Activated naive CD8-positive, alpha-beta T cell (primary cell): Measurements from ENCODE around the gene RPRD1A.
A peak's percentile ranks its signal among the peaks of the same experiment; 100 is the strongest.

ENCODE experiments used
- H3K27ac Mint-ChIP-seq: one replicate; pipeline ENCODE4 v1.8.0; 2021; ENCODE audit warnings: mixed read lengths
- H3K27me3 Mint-ChIP-seq: one replicate; pipeline ENCODE4 v1.8.0; 2021; ENCODE audit warnings: mixed read lengths
- H3K36me3 Mint-ChIP-seq: one replicate; pipeline ENCODE4 v1.8.0; 2021; ENCODE audit warnings: mixed read lengths
- H3K4me1 Mint-ChIP-seq: one replicate; pipeline ENCODE4 v1.8.0; 2021; ENCODE audit warnings: low read depth, mixed read lengths
- H3K4me3 Mint-ChIP-seq: one replicate; pipeline ENCODE4 v1.8.0; 2021; ENCODE audit warnings: mild to moderate bottlenecking, mixed read lengths
- H3K9me3 Mint-ChIP-seq: one replicate; pipeline ENCODE4 v1.8.0; 2021; ENCODE audit warnings: low read depth, mixed read lengths

RPRD1A gene

DNA sequence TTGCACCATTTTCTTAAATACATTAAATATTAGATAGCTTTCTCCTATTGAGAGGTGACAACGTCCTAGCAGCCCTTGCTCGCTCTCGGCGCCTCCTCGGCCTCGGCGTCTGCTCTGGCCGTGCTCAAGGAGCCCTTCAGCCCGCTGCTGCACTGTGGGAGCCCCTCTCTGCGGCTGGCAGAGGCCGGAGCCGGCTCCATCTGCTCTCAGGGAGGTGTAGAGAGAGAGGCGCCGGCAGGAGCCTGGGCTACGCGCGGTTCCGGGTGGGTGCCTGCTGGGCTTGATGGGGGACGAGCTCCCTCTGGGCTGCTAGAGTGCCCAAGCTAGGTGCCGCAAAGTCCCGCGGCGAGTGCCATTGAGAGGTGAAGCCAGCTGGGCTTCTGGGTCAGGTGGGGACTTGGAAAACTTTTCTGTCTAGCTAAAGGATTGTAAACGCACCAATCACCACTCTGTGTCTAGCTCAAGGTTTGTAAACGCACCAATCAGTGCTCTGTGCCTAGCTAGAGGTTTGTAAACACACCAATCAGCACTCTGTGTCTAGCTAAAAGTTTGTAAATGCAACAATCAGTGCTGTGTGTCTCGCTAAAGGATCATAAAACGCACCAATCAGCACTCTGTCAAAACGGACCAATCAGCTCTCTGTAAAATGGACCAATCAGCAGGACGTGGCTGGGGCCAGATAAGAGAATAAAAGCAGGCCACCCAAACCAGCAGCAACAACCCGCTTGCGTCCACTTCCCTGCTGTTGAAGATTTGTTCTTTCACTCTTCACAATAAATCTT, 3.1 kb downstream of the RPRD1A start:
- peaks cover 8% of the 10 kb centered on the region for H3K36me3 Mint-ChIP-seq
- H3K4me1 Mint-ChIP-seq = peaks cover 54% of the 10 kb centered on the region
- no peaks in the 10 kb centered on the region for H3K9me3 Mint-ChIP-seq
- peak overlapping the region; percentile 57 for H3K4me3 Mint-ChIP-seq
- no peak overlapping the region for H3K27ac Mint-ChIP-seq
- no peaks in the 10 kb centered on the region for H3K27me3 Mint-ChIP-seq

DNA sequence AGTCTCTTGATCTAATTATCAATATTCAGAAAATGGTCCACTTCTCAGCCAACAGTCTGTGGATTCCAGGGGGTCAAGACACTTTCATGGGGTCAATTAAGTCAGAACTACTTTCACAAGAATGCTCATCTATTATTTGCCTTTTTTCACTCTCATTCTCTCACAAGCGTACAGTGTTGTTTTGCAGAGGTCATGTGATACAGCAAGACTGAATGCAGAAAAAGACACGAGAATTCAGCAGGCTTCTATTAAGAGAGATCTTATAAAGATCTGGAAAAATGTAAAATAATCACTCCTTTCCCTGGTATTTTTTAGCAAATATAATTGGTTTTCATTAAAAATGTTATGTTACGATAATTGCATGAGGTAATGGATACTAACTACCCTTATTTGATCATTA, 8.7 kb downstream of the RPRD1A start:
- Mint-ChIP-seq H3K4me1 (peaks cover 49% of the 10 kb centered on the region), H3K9me3 (no peaks in the 10 kb centered on the region), H3K36me3 (peaks cover 3% of the 10 kb centered on the region), H3K27me3 (no peaks in the 10 kb centered on the region), H3K4me3 (no peak overlapping the region), H3K27ac (no peak overlapping the region)

DNA sequence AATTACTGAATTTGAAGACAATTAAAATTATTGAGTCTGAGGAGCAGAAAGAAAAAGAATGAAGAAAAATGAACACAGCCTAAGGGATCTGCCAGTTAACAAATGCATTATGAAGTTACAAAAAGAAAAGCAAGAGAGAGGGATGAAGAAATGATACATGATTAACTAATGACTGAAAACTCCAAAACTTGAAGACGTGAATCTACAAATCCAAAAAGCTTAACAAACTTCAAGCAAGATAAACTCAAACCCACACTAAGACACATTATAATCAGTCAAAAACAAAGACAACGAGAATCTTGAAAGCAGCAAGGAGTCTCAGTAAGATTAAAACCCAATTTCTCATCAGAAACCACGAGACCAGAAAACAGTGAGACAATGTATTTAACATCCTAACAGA, 15.6 kb downstream of the RPRD1A start:
- no peak overlapping the region for H3K27ac Mint-ChIP-seq
- no peak overlapping the region for H3K4me3 Mint-ChIP-seq
- peaks cover 34% of the 10 kb centered on the region for H3K36me3 Mint-ChIP-seq
- H3K9me3 Mint-ChIP-seq = peaks cover 5% of the 10 kb centered on the region
- peaks cover 44% of the 10 kb centered on the region for H3K4me1 Mint-ChIP-seq
- H3K27me3 Mint-ChIP-seq = no peaks in the 10 kb centered on the region

DNA sequence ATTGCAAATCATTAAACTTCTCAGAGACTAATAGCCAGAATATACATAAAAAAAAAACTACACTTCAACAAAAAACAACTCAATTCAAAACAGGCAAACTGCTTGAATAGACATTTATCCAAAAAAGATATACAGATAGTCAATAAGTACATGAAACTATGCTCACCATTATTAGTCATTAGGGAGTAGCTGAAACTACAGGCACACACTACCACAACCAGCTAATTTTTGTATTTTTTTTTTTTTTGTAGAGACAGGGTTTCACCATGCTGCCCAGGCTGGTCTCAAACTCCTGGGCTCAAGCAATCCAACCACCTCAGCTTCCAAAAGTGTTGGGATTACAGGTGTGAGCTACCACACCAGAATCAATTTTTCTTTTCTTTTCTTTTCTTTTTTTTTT, 16.9 kb downstream of the RPRD1A start:
- no peaks in the 10 kb centered on the region for H3K27me3 Mint-ChIP-seq
- H3K4me1 Mint-ChIP-seq = peaks cover 50% of the 10 kb centered on the region
- peaks cover 32% of the 10 kb centered on the region for H3K36me3 Mint-ChIP-seq
- peaks cover 5% of the 10 kb centered on the region for H3K9me3 Mint-ChIP-seq
- H3K4me3 Mint-ChIP-seq = no peak overlapping the region
- H3K27ac Mint-ChIP-seq = no peak overlapping the region

DNA sequence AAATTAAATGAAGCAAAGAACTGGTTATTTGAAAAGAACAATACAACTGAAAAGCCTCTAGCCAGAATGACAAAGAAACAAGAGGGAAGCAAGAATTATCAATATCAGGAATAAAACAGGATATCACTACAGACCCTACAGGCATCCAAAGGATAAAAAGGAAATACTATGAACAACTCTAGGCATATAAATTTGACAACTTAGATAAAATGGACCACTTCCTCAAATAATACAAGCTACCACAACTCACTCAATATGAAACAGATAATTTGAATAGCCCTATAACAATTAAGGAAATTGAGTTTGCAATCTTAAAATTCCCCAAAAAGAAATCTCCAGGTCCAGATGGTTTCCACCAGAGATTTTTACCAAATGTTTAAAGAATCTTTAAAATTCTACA, 19.8 kb downstream of the RPRD1A start:
- Mint-ChIP-seq H3K27me3 (no peaks in the 10 kb centered on the region), H3K36me3 (peaks cover 22% of the 10 kb centered on the region), H3K4me1 (peaks cover 51% of the 10 kb centered on the region), H3K4me3 (no peak overlapping the region), H3K9me3 (peaks cover 5% of the 10 kb centered on the region), H3K27ac (no peak overlapping the region)

DNA sequence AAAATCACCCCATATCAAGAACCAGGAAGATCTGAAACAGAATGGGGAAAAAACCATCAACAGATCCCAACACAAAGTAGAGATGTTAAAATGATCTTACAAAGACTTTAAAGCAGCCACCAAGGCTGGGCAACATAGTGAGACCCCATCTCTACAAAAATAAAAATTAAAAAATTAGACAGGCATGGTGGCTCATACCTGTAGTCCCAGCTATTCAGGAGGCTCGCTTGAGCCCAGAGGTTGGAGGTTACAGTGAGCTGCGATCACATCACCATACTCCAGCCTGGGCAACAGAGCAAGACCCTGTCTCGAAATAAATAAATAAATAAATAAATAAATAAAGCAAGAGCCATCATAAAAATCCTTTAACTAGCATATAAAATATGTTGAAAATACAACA, 20.5 kb downstream of the RPRD1A start:
- peaks cover 5% of the 10 kb centered on the region for H3K9me3 Mint-ChIP-seq
- no peaks in the 10 kb centered on the region for H3K27me3 Mint-ChIP-seq
- H3K27ac Mint-ChIP-seq = no peak overlapping the region
- peaks cover 18% of the 10 kb centered on the region for H3K36me3 Mint-ChIP-seq
- peaks cover 57% of the 10 kb centered on the region for H3K4me1 Mint-ChIP-seq
- H3K4me3 Mint-ChIP-seq = no peak overlapping the region

DNA sequence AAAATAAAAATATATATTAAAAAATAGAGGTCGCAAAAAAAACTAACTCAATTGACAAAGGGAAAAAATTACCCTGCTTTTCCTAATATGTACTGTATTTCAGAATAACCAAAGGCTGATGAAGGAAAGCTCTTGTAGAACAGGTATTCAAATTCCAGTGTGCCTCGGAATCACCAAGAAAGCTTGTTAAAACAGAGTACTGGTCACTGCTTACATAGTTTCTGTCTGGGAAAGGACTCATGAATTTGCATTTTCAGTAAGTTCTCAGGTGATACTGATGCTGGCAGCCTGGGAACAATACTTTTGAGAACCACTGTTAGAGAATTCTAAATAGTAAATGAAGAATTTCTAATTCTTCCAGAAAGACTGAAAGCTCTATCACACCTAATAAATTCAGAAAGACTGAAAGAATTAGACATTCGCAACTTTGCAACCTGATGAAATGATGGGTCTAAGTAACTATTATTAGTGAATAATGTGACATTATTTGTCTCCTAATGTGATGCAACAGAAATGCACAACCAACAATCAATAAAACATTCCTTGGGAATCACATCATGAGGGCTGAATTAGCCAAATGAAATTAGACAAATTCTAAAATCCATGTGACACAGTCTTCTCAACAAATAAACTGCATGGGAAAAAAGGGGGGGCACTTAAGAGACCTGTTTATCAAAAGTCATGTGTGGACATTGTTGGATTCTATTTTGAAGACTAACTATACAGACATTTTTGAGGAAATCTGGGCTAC, 21.9 kb downstream of the RPRD1A start:
- Mint-ChIP-seq H3K27ac (no peak overlapping the region), H3K9me3 (no peaks in the 10 kb centered on the region), H3K36me3 (peaks cover 15% of the 10 kb centered on the region), H3K4me3 (no peak overlapping the region), H3K4me1 (peaks cover 63% of the 10 kb centered on the region), H3K27me3 (no peaks in the 10 kb centered on the region)

DNA sequence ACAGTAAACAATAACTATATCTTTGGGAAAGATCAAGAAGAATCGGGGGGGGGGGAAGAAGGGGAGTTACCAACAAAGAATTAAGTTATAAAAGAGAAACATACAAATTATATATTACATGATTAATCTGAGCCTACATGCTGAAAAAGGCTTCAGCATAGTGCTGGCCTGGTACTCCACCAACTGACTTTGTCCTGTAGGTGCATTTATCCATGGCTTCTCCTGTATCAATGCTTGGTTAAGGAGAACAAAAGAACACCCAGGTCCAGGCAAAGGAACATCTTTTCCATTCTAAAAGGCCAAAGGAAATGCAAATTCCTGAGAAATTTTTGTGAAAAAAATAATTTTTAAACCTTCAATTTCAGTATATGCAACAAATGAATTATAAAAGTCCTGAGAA, 24.2 kb downstream of the RPRD1A start:
- H3K4me1 Mint-ChIP-seq = peaks cover 61% of the 10 kb centered on the region
- peaks cover 7% of the 10 kb centered on the region for H3K9me3 Mint-ChIP-seq
- H3K27me3 Mint-ChIP-seq = no peaks in the 10 kb centered on the region
- no peak overlapping the region for H3K4me3 Mint-ChIP-seq
- H3K36me3 Mint-ChIP-seq = peaks cover 20% of the 10 kb centered on the region
- no peak overlapping the region for H3K27ac Mint-ChIP-seq

DNA sequence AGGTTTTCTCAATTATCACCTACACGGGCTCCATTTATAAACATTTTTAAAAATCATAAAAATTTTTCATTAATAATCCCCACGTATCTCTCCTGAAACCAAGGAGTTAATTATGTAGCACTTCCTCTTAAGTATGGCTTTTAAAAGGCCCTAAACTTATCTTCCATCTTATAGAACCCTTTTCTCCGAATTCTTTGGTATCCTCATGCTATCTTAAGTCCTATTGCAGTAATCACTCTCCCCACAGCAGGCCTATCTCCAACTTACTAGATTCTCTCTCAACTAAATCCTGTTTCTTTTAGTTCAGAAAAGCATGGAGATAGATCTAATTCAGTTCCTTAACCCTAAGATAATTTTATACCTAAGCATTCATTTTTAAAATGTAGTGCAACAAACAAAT, 26.2 kb downstream of the RPRD1A start:
- no peak overlapping the region for H3K27ac Mint-ChIP-seq
- H3K9me3 Mint-ChIP-seq = peaks cover 11% of the 10 kb centered on the region
- peaks cover 20% of the 10 kb centered on the region for H3K36me3 Mint-ChIP-seq
- no peaks in the 10 kb centered on the region for H3K27me3 Mint-ChIP-seq
- H3K4me3 Mint-ChIP-seq = no peak overlapping the region
- peaks cover 59% of the 10 kb centered on the region for H3K4me1 Mint-ChIP-seq

DNA sequence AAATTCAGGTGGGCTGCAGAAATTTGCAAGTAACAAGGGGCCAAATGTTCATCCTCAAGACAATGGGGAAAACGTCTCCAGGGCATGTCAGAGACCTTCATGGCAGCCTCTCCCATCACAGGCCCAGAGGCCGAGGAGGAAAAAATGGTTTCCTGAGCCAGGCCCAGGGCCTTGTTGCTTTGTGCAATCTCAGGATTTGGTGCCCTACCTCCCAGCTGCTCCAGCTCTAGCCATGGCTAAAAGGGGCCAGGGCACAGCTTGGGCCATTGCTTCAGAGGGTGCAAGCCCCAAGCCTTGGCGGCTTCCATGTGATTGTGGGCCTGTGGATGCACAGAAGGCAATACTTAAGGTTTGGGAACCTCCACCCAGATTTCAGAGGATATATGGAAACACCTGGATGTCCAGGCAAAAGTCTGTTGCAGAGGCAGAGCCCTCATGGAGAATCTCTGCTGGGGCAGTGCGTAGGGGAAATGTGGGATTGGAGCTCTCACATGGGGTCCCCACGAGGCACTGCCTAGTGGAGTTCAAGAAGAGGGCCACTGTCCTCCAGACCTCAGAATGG, 29.2 kb downstream of the RPRD1A start:
- no peak overlapping the region for H3K27ac Mint-ChIP-seq
- H3K36me3 Mint-ChIP-seq = peaks cover 20% of the 10 kb centered on the region
- no peak overlapping the region for H3K4me3 Mint-ChIP-seq
- H3K27me3 Mint-ChIP-seq = no peaks in the 10 kb centered on the region
- H3K9me3 Mint-ChIP-seq = peaks cover 11% of the 10 kb centered on the region
- H3K4me1 Mint-ChIP-seq = peaks cover 62% of the 10 kb centered on the region

DNA sequence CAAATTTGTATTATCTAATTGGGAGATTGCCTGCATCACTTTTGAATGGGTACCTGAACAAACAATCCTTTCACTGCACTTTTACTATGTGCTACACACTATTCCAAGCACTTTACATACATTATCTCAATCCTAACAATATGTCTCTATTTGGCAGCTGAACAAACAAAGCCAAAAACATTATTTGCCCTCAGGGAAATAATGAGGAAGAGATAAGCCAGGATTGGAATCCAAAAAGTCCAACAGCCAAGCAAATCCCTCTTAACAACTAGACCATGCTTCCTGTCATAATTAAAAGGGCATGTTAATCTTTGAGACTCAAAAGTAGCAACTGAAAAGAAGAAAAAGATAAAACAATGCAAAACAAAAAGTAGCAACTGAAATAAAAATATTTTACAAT, 32.1 kb downstream of the RPRD1A start:
- Mint-ChIP-seq H3K27me3 (no peaks in the 10 kb centered on the region), H3K9me3 (peaks cover 10% of the 10 kb centered on the region), H3K4me3 (no peak overlapping the region), H3K4me1 (peaks cover 44% of the 10 kb centered on the region), H3K36me3 (peaks cover 21% of the 10 kb centered on the region), H3K27ac (no peak overlapping the region)

DNA sequence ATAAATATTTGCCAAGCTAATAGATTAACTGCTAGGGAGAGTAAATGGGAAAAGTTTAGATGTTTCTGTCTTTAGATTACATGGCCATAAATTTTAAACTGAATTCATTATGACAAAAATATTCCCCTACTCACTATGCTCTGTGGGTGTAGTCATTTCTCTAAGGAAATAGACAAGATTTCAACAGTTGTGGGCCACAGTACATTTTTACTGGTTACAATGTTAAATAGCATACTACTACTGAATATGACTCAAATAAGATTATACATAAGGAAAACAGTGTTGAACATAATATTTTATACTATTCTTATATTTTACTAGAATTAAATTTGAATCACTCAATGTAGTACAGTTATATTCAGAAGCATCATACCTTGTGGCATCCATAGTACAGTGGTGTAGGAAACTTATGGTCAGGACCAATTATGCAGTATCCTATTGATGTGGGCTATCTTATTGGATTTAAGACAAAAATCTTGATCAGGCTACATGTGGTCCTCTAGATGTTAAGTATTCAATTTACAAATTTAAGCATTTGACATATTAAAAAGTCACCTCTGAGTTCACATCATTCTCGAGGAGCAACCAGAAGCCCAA, 33.0 kb downstream of the RPRD1A start:
- H3K4me3 Mint-ChIP-seq = no peak overlapping the region

DNA sequence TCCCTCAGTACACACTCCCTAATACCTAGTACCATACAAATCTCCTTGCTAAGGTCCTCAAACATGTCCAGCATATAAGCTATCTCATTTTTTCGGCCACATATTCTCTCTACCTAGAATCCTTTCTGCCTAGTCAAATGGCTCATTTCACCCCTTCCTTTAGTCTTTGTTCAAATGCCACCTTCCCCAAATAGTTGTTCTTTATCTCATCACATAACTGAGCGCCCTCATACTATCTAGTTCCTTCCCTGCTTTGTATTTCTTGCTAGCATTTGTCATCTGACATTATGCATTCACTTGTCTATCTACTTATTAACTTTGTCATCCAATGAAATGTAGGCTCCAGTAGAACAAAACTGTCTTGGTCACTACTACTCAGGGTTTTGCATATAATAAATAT, 35.5 kb downstream of the RPRD1A start:
- H3K9me3 Mint-ChIP-seq = no peaks in the 10 kb centered on the region
- H3K36me3 Mint-ChIP-seq = peaks cover 3% of the 10 kb centered on the region
- H3K4me1 Mint-ChIP-seq = peaks cover 37% of the 10 kb centered on the region
- no peaks in the 10 kb centered on the region for H3K27me3 Mint-ChIP-seq
- peak overlapping the region; percentile 46 for H3K27ac Mint-ChIP-seq
- no peak overlapping the region for H3K4me3 Mint-ChIP-seq

More for the DNA sequence above, 33.0 kb downstream of the RPRD1A start:
- peaks cover 4% of the 10 kb centered on the region for H3K9me3 Mint-ChIP-seq
- H3K27me3 Mint-ChIP-seq = no peaks in the 10 kb centered on the region
- H3K27ac Mint-ChIP-seq = peak overlapping the region; percentile 7
- H3K4me1 Mint-ChIP-seq = peaks cover 40% of the 10 kb centered on the region
- H3K36me3 Mint-ChIP-seq = peaks cover 15% of the 10 kb centered on the region

DNA sequence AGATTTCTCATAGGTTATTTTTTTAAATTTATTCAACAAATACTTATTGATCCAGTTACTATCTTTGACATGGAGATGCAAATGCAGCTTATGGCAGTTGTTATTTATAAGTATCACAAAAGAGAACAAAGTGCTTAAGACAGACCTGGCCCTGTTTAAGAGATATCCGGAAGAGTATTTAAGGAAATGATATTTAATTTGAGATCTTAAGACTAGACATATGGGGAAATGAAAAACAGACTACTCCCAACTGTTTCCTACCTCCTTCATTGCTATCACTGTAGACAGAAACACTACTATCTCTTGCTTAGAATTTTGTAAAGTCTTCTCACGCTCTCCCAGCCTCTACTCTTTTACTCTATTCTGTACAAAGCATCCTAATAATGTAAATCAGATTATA, 36.0 kb downstream of the RPRD1A start:
- H3K4me3 Mint-ChIP-seq = no peak overlapping the region
- no peaks in the 10 kb centered on the region for H3K27me3 Mint-ChIP-seq
- H3K36me3 Mint-ChIP-seq = peaks cover 5% of the 10 kb centered on the region
- peak overlapping the region; percentile 46 for H3K27ac Mint-ChIP-seq
- H3K4me1 Mint-ChIP-seq = peaks cover 34% of the 10 kb centered on the region
- no peaks in the 10 kb centered on the region for H3K9me3 Mint-ChIP-seq

DNA sequence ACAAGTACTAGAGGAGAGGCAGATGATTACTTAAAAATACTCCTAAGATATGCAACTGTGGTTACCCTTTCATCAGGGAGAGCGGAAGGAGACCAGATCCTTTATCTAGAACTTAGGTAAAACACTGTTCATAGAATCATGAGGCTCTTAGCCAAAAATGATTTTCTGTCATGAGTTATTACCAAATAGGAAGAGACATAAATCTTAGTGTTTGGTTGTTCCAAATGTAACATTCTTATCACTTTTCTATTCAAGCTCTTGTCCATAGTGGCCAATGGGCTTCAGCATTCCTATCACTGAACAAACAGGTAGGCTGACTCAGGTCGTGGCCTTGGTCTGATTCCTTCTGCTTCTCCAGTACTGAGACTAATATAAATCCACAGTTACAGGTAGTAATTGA, 38.5 kb downstream of the RPRD1A start:
- Mint-ChIP-seq H3K4me1 (peaks cover 23% of the 10 kb centered on the region), H3K36me3 (peaks cover 13% of the 10 kb centered on the region), H3K27ac (no peak overlapping the region), H3K9me3 (no peaks in the 10 kb centered on the region), H3K27me3 (no peaks in the 10 kb centered on the region), H3K4me3 (no peak overlapping the region)
